ENCODE data around the gene LAIR1.
"Not testable (repeated sequence)": the region's sequence is repeated elsewhere in the genome, so short reads cannot be mapped to it uniquely, and the experiment has no call there.

The LAIR1 gene

DNA sequence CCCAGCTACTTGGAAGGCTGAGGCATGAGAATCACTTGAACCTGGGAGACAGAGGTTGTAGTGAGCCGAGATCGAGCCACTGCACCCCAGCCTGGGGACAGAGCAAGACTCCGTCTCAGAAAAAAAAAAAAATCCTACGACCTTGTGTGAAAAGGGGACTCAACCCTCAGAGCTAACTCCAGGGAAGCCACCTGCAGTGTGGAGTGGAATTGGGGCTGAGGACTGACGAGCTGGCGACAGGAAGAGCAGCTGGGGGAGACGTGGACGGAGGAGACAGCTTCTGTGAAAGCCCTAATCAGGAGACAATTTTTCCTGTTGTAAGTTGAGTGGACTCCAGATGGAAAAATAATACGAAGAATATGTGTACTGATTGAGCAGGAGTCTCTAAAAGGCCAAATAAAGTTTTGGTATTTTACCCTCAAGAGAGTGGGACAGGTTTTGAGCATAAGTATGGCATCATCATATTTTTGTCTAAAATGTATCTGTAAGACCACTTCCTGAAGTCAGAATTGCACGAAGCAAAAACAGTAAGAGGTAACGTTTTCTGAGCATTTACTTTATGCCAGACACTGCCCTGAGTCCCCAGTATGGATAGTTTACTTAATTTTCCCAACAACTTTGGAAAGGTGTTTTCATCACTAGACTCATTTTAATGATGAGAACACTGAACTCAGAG, 12.0 kb upstream of the LAIR1 start:
- no peak for DNase-seq (ENCODE audit: low spot score)

GRCh38 chr19:54375181-54375938, 10.6 kb upstream of the LAIR1 start:
- not testable (repeated sequence) for DNase-seq (ENCODE audit: low spot score)

DNA sequence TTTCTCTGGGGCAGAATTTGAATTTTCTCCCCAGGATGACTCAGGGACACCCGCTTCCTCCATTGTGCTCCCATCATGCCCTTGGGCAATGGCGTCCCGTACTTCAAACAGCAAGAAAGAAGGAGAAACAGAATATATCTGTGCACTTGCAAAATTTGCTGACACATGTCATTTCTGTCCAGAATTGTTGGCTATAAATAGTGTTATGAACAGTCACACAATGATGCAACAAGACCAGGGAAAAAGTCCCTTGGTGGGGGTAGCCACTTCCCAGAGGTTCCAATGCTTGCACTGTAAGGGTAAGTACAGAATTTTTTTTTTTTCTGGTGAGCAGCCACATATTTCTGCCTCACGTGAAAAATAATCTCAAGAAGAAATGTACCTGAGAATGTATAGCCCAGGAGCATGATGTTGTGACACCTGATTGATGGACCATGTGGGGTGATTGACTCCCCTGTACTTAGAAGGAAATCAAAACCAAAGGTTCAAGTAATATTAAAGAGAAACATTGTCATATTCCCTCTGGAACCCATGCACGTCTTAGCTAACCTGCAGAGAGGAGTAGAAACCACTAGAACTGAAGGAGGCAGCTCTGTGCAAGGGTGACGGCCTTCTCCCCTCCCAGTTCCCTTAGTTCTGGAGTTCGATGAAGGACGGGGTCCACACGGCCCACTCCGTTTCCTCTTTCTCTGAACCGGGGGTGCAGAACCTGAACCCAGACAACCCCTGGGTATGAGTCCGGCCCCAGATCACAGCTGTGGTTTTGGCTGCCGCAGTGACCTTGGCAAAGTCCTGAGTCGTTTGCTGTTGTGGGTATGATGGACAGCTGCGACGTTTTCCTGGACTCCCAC, 9.3 kb upstream of the LAIR1 start:
- no peak for DNase-seq (ENCODE audit: low spot score)

GRCh38 chr19:54371453-54371852, 6.7 kb upstream of the LAIR1 start:
- not testable (repeated sequence) for DNase-seq (ENCODE audit: low spot score)

DNA sequence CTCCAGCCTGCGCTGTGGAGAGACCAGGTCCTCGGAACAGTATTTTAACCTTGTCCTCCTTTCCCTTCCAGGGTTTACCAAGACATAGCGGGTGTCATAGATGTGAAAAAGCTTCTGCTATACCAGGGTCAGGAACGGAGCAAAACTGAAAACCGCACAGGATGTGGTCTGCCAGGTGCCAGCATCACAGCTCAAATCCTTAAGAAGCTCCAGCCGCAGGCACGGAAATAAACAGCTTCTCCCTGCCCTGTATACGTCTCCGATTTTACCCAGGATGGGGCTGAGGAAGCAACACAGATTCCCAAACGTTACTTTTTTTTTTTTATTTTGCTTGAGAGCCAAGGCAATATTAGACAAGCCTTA, 5.7 kb upstream of the LAIR1 start:
- not testable (repeated sequence) for DNase-seq (ENCODE audit: low spot score)

DNA sequence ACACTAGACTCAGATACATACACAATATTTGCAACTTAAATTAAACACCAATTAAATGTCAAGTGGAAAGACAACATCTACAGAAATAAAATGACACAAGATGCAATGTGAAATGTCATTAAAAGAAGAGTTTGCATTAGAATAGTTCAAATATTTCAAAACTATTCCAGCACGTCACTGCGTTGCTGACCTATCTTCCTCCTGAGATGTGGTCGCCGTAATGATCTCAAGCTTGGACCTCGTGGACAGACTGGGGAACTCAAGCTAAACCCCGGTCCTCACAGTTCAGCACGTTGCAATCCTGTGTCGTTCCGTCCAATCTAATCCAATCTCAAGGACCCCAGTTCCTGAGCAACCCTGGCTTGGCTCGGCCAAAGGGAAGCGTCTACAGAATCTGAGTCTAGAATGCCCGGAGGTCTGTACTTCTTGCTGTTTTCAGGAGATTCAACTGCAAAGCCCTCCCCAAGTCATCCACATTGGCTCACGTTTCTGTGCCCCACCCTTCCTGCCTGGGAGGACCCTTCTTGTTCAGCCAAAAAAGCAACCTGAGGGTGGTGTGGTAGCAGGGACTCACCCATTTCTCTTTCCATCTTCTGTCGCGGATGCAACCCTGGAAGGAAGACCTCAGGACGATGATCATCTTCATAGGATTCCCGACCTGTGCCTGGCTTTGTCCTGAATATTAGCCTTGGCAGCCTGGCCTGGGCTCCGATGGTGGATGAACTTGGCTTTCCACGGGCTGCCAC, 5.1 kb upstream of the LAIR1 start:
- not testable (repeated sequence) for DNase-seq (ENCODE audit: low spot score)

DNA sequence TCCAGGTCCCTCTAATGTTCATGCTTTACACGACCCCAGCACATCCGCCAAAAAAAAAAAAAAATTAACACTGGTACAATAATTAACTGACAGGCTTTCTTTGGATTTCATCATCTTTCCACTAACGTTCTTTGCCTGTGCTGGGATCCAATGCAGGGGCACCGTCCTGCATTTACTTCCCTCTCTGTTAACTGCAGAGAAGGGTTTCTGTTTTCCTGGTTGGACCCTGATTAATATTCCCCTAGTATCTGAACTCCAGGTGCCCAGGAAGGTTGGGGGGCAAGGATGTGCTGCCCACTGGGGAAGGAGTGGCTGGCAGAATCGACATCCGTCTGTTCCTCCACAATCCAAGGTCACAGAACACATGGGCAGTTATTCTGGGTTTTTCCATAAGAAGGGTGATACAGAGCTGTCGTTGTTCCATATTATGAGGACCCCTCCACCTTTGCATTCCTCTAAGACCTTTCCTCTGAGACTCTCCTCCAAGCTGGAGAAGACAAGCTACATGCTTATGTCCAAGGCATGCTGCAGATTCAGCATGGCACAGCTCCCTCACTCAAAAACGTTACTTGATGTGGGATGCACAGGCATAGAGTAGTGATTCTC, 4.5 kb upstream of the LAIR1 start:
- no peak for DNase-seq (ENCODE audit: low spot score)

- no peak for DNase-seq (ENCODE audit: low spot score)
These were observed 2.1 kb upstream of the LAIR1 start for GRCh38 chr19:54366811-54367210.

GRCh38 chr19:54365798-54366197, 1.1 kb upstream of the LAIR1 start:
- not testable (repeated sequence) for DNase-seq (ENCODE audit: low spot score)

GRCh38 chr19:54361680-54362422, 2.9 kb downstream of the LAIR1 start:
- DNase-seq (ENCODE audit: low spot score), result not testable (repeated sequence)

DNA sequence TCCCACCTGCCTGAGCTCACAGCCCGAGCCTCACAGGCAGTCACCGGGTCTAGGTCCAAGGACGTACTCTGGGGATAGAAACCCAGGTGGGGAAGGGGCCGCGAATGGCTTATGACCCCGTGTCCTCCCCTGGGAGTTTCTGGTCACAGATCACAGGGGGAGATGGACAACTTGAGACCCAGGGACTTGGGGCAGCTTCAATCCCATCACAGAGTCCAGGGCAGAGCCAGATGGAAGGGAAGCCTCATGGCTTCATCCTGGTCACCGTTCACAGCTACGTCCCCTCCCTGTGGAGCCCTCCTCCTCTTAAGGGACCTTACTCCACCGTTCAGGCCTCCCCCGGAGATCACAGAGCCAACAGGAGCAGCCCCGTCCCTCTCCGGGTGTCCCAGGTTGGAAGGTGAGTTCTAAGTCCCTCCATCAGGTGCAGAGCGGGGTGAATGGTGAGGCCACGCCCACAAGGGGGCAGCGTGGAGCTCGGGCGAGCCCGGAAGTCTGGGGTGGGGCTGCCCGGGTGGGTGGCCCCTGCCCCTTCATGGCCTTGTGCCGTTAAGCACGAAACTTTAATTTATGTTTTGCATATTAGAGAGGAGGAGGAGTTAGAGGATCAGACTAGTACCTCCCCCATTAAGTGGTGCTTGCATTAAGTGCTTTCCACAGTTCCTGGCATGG, 5.4 kb downstream of the LAIR1 start:
- DNase-seq (ENCODE audit: low spot score), result not testable (repeated sequence)

DNA sequence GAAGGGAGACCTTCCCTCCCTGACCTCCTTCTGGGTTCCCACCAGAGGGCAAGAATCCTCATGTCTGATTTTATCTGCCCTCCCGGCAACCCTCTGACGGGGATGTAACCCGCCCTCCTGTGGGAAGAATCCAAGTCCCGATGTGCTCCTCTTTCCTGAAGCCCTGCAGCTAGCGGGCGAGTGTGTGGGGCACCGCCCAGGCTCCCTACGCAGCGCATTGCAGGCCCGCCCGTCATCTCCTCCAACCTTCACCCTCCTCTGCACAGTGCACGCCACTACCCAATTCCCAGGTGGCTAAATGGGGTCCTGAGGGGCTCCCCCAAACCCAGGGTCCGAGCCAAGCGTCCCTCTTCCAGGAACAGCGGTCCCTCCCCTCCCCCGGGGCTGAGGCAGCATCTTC, 7.3 kb downstream of the LAIR1 start:
- no peak for DNase-seq (ENCODE audit: low spot score)

DNA sequence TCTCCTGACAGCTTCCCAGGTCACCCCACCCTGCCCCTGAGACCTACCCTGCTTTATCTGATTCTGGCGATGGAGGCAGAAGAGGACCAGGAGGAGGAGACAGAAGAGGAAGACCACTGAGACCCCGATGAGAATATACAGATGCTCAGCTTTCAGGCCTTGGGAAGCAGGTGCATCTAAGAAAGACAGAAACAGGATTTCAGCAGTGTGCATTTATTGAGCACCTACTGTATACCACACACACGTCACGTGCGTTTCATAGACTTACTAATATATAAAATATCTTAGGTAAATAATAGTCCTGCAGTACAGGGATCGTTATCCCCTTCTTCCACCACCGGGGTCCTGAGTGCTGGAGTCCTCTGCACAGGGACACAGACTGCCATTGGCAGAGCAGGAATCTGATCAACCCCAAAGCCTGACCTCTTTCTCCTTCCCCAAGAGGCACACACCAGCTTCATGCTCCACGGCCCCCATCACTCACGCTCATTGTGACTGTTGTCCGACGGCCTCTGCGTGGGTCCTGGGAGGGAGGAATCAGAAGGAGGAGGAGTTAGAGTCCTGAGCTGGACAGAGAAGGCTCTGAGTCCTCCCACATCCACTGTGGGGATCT, 8.2 kb downstream of the LAIR1 start:
- DNase-seq (ENCODE audit: low spot score), result no peak

DNA sequence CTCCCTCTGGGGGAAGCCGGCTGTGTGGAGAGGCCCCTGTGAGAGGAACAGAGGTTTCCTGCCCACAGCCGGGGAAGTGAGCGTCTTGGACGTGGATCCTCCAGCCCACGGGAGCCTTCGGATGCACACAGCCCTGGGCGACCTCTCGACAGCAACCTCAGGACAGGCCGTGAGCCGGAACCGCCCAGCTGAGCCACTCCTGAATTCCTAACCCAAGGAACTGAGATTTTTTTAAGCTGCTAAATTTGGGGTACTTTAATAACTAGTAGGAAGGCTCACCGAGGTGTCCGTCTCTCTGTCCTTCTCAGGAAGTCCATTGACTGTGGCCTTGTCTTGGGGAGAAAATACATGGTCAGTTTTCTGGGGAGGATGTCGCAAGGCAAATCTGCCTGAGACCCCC, 9.1 kb downstream of the LAIR1 start:
- DNase-seq (ENCODE audit: low spot score), result no peak

- DNase-seq (ENCODE audit: low spot score), result no peak
These were observed 10.0 kb downstream of the LAIR1 start for GRCh38 chr19:54354761-54355160.

- DNase-seq (ENCODE audit: low spot score), result no peak
These were observed 12.2 kb downstream of the LAIR1 start for GRCh38 chr19:54352546-54352945.

DNA sequence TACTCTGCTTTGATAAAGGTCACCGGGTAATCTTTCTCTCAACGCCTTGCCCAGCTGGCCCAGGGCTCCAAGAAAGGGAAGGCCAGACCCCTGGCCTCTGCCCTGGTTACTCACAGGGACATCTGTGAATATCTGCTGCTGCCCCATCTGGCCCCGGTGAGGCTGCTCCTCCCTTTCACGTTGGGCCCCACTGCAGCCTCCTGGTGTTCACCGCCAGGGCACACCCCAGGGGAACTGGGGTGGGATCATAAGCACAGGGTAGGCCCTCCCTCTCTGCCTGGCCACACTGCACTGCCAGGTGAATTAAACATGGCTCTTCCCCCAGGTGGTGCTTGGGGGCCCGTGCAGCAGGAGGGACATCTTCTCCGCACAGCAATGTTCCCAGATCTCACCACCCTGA, 12.7 kb downstream of the LAIR1 start:
- DNase-seq (ENCODE audit: low spot score), result no peak

DNA sequence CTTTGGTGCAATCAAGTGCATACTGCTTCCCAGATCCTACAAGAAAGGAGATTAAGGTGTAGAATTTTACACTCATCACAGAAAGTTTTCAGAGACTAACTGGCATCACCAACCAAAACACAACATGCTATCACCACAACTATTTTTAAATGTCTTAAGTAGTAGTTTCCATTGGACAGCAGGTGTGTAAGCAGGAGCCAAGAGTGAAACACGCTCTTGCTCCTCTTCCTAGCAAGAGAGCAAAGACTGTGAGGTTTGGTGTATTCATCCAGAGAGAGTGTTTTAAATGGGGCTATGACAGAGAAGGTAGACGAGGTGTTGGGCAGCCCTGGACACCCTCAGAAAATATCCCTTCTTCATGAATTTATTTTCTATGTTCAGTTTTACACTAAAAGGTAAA, 13.3 kb downstream of the LAIR1 start:
- DNase-seq (ENCODE audit: low spot score), result no peak

GRCh38 chr19:54345938-54346386, 18.8 kb downstream of the LAIR1 start:
- DNase-seq (ENCODE audit: low spot score), result no peak

DNA sequence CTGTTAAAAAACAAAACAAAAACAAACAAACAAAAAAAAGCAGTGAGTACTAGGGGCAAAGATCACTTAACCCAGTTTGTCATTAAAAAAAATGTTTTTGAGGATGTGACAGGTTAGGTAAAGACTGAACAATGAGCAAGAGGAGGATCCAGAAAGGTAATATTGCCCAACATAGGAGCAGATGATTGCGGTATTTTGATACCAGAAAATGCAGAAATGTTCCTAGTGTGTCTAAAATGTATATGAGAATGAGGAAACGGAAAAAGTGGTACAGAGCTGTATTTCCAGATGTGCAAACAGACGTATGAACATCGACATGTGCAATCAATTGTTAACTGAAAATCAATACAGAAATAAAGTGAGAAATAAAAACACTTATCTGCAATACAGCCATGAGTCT, 20.9 kb downstream of the LAIR1 start:
- no peak for DNase-seq (ENCODE audit: low spot score)
